RWPE1 (cell line): ENCODE results near the gene ENAH.
A peak's percentile ranks its signal among the peaks of the same experiment; 100 is the strongest.

ENCODE experiments used
- CTCF ChIA-PET: fragments of 350-600 bp; sonication (Branson Sonifier 250); formaldehyde crosslinking; extraction: SDS; loops from one replicate; lab custom pipeline; 2021; lab: Yijun Ruan, JAX
- POLR2A ChIA-PET: fragments of 400-600 bp; formaldehyde crosslinking; extraction: SDS; loops from one replicate; lab custom pipeline; 2020; ENCODE audit warnings: antibody characterized with exemption; ENCODE audit not compliant: low non-redundant PET; lab: Yijun Ruan, JAX
- DNase-seq: peaks from one replicate; pipeline ENCODE4 v3.0.0; 2012; ENCODE audit warnings: low spot score
- H3K27ac ChIP-seq: fragments of 450-650 bp; 2 replicates; pipeline ENCODE4 v1.5.1; 2017
- TF ChIP-seq, protein P1 (sequence below): fragments of 450-650 bp; conservative IDR thresholded peaks from 2 replicates; pipeline ENCODE4 v1.5.1; 2017; ENCODE audit warnings: low read depth, mild to moderate bottlenecking

The ENAH gene

DNA sequence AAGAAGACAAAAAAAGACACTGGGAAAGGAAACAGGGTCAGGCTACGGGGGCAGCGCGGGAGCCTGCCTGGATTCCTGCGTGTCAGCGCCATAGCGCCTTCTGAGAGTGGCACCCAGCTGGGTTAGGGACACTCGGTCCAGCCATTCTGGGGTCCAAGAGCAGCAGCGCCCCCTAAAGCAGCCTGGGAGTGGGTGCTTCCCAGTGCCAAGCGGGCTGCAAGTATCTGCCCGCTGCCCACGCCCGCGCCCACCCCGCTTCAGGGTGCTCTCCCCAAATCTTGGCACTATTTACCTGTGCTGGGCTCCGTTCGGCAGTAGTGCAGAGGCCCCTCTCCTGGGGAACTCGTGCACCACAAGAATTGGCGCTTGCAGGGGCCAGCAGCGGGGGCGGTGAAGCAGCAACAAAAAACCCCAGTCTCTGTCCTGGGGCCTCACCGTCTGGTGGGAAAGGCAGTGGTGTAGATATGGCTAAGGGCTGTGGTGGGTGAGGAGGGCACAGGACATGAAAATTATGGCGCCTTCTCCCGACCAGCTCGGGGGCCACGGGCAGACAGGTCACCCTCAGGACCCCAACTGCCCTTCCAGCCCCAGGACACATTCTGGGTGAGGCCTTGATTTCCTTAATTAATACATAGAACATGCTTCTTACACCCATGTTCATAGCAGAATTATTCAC is 200.9 kb downstream of the ENAH start:
- H3K27ac ChIP-seq, result peak overlapping the region; percentile 79; the same call in 1 of the 2 replicates
- CTCF ChIA-PET, result interaction anchor here (0.6 to 1.1 kb wide), 2 partner anchors 23 to 28 kb away, joined by 3 read pairs; no protein-coding TSS in a partner anchor
- TF ChIP-seq, protein P1, sequence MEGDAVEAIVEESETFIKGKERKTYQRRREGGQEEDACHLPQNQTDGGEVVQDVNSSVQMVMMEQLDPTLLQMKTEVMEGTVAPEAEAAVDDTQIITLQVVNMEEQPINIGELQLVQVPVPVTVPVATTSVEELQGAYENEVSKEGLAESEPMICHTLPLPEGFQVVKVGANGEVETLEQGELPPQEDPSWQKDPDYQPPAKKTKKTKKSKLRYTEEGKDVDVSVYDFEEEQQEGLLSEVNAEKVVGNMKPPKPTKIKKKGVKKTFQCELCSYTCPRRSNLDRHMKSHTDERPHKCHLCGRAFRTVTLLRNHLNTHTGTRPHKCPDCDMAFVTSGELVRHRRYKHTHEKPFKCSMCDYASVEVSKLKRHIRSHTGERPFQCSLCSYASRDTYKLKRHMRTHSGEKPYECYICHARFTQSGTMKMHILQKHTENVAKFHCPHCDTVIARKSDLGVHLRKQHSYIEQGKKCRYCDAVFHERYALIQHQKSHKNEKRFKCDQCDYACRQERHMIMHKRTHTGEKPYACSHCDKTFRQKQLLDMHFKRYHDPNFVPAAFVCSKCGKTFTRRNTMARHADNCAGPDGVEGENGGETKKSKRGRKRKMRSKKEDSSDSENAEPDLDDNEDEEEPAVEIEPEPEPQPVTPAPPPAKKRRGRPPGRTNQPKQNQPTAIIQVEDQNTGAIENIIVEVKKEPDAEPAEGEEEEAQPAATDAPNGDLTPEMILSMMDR, result no peak
- no peak for DNase-seq
- POLR2A ChIA-PET, result no interaction called here

DNA sequence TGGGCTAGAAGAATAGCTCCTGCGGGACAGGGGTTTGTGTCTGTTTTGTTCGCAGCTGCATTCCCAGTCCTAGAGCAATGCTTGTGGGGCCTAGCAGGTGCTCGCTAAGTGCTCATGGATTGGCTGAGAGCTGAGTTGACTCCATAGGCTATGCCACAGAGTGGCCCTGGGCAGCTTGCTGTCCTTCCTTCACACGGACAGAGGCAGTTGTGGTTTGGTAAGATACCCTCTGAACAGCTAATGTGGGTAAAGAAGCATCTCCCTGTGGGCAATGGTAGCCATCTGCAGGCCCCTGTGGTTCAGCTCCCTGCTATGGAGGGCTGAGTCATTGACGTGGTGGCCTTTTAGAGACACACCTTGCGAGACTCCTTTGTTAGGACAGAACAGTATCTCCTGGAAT is 201.6 kb downstream of the ENAH start:
- ChIA-PET CTCF (interaction anchor here (0.6 to 1.3 kb wide), 3 partner anchors 23 to 524 kb away, joined by 3 to 5 read pairs (median 3); no protein-coding TSS in a partner anchor), POLR2A (no interaction called here)
- no peak for DNase-seq
- TF ChIP-seq, protein P1, result no peak
- peak overlapping the region; percentile 79 for H3K27ac ChIP-seq

- DNase-seq, result no peak
These were observed 202.3 kb downstream of the ENAH start for GRCh38 chr1:225450491-225451191.

DNA sequence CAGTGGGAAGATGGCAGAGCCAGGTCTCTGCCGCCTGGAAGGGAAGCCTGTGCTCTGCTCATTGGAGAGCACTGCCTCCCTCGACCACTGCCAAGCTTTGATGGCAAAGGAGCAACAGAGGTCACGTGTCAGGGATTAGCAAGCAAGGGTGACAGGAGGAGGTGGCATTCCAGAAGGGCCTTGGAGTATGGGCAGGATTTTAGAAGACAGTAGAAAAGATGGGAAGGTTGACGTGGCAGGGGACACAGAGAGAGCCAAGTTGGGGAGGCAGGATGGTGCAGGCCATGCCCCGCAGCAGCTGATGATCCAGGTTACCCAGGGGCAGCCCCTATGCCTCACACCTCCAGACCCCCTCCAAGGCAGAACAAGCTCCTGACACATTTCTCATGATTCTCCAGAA is 203.1 kb downstream of the ENAH start:
- TF ChIP-seq, protein P1, result no peak
- ChIA-PET CTCF (interaction anchor here (0.7 to 1.5 kb wide), 6 partner anchors 22 to 951 kb away, joined by 3 to 6 read pairs (median 4); partner anchors contain the start of gene SRP9), POLR2A (no interaction called here)
- DNase-seq, result no peak
- H3K27ac ChIP-seq, result peak overlapping the region; percentile 79

More at GRCh38 chr1:225450491-225451191, 202.3 kb downstream of the ENAH start:
- POLR2A ChIA-PET, result no interaction called here
- H3K27ac ChIP-seq, result peak overlapping the region; percentile 79
- CTCF ChIA-PET, result interaction anchor here (1.1 to 1.3 kb wide), 2 partner anchors 24 to 525 kb away, joined by 3 to 5 read pairs; no protein-coding TSS in a partner anchor
- TF ChIP-seq, protein P1, result no peak

GRCh38 chr1:225449261-225449660 is 203.7 kb downstream of the ENAH start:
- peak overlapping the region; percentile 79 for H3K27ac ChIP-seq
- peak; percentile 99 for DNase-seq

More at GRCh38 chr1:225449261-225449660, 203.7 kb downstream of the ENAH start:
- POLR2A ChIA-PET, result no interaction called here
- TF ChIP-seq, protein P1, result no peak
- CTCF ChIA-PET, result interaction anchor here (0.7 to 1.5 kb wide), 5 partner anchors 23 to 951 kb away, joined by 3 to 6 read pairs (median 4); partner anchors contain the start of gene SRP9
